ENCODE data around the gene LYVE1.

LYVE1 gene

DNA sequence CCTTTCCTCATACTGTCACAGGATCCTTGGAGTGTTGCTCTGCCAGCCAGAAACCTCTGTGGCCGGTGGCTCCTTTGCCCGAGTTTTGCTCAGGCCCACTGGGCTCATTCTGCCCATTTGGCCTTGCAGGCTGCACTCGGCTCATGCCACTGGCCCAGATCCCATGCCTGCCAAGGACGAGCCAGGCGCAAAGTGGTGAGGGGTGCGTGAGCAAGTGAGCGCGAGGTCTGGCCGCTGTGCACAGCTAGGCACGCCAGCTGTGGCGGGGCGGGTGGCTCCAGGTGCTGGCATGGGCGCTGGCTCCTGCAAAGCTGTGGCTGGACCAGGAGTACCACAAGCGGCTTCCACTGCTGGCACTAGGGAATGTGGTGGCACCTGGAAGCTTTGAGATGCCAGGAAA is 24.7 kb downstream of the LYVE1 start:
- Histone ChIP-seq H3K4me1 (ENCODE audit: control insufficient read depth, insufficient read depth, low read length, poor library complexity, severe bottlenecking) (peaks cover 4% of the 10 kb centered on the region), H3K27me3 (replicated peaks; ENCODE audit: control insufficient read depth, insufficient read depth, low read length, poor library complexity, severe bottlenecking) (no peaks in the 10 kb centered on the region), H3K36me3 (ENCODE audit: control insufficient read depth, insufficient read depth, low read length) (no peaks in the 10 kb centered on the region), H3K9me3 (ENCODE audit: control insufficient read depth, low read length) (no peaks in the 10 kb centered on the region), H3K27ac (ENCODE audit: insufficient read depth, low read length, poor library complexity, severe bottlenecking) (no peak overlapping the region), H3K4me3 (ENCODE audit: insufficient read depth, low read depth, low read length, poor library complexity, severe bottlenecking) (no peak overlapping the region)
- DNase-seq, result no peak

DNA sequence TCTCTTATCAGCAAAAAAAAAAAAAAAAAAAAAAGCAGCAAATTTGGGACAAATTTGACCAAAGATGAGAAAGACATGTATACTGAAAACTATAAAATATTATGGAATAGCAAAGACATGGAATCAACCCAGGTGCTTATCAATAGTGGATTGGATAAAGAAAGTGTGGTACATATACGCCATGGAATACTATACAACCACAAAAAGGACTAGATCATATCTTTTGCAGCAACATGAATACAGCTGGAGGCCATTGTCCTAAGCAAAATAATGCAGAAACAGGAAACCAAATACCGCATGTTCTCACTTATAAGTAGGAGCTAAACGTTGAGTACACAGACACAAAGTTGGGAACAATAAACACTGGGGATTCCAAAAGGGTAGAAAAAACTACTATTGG is 25.7 kb downstream of the LYVE1 start:
- Histone ChIP-seq H3K27ac (ENCODE audit: insufficient read depth, low read length, poor library complexity, severe bottlenecking) (no peak overlapping the region), H3K27me3 (replicated peaks; ENCODE audit: control insufficient read depth, insufficient read depth, low read length, poor library complexity, severe bottlenecking) (no peaks in the 10 kb centered on the region), H3K9me3 (ENCODE audit: control insufficient read depth, low read length) (no peaks in the 10 kb centered on the region), H3K4me1 (ENCODE audit: control insufficient read depth, insufficient read depth, low read length, poor library complexity, severe bottlenecking) (peaks cover 4% of the 10 kb centered on the region), H3K4me3 (ENCODE audit: insufficient read depth, low read depth, low read length, poor library complexity, severe bottlenecking) (no peak overlapping the region), H3K36me3 (ENCODE audit: control insufficient read depth, insufficient read depth, low read length) (no peaks in the 10 kb centered on the region)
- no peak for DNase-seq

DNA sequence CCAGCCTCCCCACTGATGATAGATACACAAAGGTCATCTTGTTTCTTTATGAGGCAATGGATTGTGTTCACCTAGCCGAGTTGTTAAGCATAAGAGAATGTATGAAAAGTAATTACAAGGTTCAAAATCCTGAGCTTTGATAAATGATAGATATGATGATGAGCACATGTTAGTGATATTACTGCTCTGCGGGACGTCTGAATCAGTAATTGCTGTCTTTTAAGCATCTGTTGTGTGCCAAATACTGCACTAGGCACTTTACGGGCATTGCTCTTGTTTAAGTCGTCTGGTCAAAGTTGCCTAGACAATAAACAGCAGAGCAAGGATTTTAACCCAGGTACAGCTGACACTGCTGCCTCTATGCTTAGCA is 26.9 kb downstream of the LYVE1 start:
- DNase-seq, result no peak
- Histone ChIP-seq H3K9me3 (ENCODE audit: control insufficient read depth, low read length) (no peaks in the 10 kb centered on the region), H3K36me3 (ENCODE audit: control insufficient read depth, insufficient read depth, low read length) (no peaks in the 10 kb centered on the region), H3K27ac (ENCODE audit: insufficient read depth, low read length, poor library complexity, severe bottlenecking) (peak overlapping the region; percentile 72), H3K4me1 (ENCODE audit: control insufficient read depth, insufficient read depth, low read length, poor library complexity, severe bottlenecking) (peaks cover 4% of the 10 kb centered on the region), H3K27me3 (replicated peaks; ENCODE audit: control insufficient read depth, insufficient read depth, low read length, poor library complexity, severe bottlenecking) (no peaks in the 10 kb centered on the region), H3K4me3 (ENCODE audit: insufficient read depth, low read depth, low read length, poor library complexity, severe bottlenecking) (peak overlapping the region; percentile 85)

DNA sequence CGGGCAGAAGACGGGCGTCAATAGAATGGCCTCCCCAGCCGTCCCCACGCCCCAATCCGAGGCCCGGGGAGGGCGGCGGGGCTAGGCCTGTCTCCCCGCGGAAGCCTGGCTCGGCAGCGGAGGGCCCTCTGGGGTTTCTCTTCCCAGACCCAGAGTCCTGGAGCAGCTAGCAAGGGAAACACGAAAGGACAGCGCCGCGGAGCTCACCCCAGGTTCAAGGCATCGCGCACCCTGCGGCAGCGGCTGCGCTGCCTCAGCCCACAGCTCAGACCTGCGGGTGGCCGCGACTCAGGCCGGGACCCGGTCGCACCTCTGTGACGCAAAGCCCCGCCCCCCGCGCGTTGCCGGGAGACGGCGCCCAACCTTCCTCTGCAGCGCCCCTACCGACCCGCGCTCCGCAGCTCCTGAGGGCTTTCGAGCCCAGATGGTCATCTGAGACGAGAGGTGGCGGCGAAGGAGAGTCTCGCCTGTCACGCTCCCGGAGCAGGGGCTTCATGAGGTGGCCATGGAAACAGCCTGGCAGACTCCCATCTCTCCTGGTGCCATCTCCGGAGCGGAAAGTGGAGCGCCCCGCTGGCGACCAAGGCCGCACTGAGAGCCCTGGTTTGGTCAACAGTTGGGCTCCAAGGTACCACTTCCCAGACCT is 27.4 kb downstream of the LYVE1 start, which contains the start of gene RNF141:
RNF141 (minus strand) TSS at position 273 of the 646 bp plus-strand sequence. CDS start 7,029 bp downstream, outside the sequence.
- H3K9me3 ChIP-seq (ENCODE audit: control insufficient read depth, low read length), result no peaks in the 10 kb centered on the region
- peak within 1 kb of the TSS; percentile 85 for H3K4me3 ChIP-seq (ENCODE audit: insufficient read depth, low read depth, low read length, poor library complexity, severe bottlenecking)
- no peaks in the 10 kb centered on the region for H3K27me3 ChIP-seq (replicated peaks; ENCODE audit: control insufficient read depth, insufficient read depth, low read length, poor library complexity, severe bottlenecking)
- peak; percentile 83 to 88 (median 84) for DNase-seq
- H3K4me1 ChIP-seq (ENCODE audit: control insufficient read depth, insufficient read depth, low read length, poor library complexity, severe bottlenecking), result peaks cover 4% of the 10 kb centered on the region
- H3K27ac ChIP-seq (ENCODE audit: insufficient read depth, low read length, poor library complexity, severe bottlenecking), result peak within 1 kb of the TSS; percentile 72
- no peaks in the 10 kb centered on the region for H3K36me3 ChIP-seq (ENCODE audit: control insufficient read depth, insufficient read depth, low read length)

DNA sequence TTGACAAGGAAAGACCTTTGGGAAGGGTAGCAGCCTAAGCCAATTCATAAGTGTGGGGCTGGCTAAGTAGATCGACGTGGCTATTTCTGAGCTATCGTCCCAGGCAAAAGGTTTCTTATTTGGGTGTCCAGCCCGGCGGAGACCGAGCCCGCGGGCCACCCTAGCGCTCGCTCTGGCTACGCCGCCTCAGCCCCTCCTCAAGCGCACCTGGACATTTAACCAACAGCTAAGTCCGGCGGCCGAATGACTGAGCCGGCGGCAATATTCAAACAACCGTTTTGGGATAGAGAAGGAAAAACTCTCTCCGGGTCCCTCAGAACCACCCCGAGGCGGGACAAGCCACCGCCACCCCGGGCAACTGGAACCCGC is 27.9 kb downstream of the LYVE1 start:
- H3K9me3 ChIP-seq (ENCODE audit: control insufficient read depth, low read length), result no peaks in the 10 kb centered on the region
- H3K27me3 ChIP-seq (replicated peaks; ENCODE audit: control insufficient read depth, insufficient read depth, low read length, poor library complexity, severe bottlenecking), result no peaks in the 10 kb centered on the region
- peak overlapping the region; percentile 85 for H3K4me3 ChIP-seq (ENCODE audit: insufficient read depth, low read depth, low read length, poor library complexity, severe bottlenecking)
- peaks cover 4% of the 10 kb centered on the region for H3K4me1 ChIP-seq (ENCODE audit: control insufficient read depth, insufficient read depth, low read length, poor library complexity, severe bottlenecking)
- peak overlapping the region; percentile 72 for H3K27ac ChIP-seq (ENCODE audit: insufficient read depth, low read length, poor library complexity, severe bottlenecking)
- no peaks in the 10 kb centered on the region for H3K36me3 ChIP-seq (ENCODE audit: control insufficient read depth, insufficient read depth, low read length)
- DNase-seq, result no peak

DNA sequence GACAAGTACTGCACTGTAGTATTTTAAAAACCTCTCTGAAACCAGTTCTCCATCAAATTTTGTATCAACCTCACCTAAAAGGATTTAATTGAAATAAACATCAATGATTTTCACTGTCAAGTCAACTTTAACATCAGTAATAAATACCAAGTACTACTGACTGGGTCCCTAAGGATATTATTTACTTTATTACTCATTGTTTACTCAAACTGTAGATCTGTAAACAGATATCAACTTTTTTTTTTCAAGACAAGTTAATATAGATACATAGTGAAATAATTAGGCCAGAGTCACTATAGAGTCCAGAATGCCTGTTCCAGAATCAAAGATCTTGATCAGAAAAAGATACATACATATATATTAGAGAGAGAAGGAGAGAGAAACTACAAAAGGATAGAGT is 29.1 kb downstream of the LYVE1 start:
- Histone ChIP-seq H3K27me3 (replicated peaks; ENCODE audit: control insufficient read depth, insufficient read depth, low read length, poor library complexity, severe bottlenecking) (no peaks in the 10 kb centered on the region), H3K4me1 (ENCODE audit: control insufficient read depth, insufficient read depth, low read length, poor library complexity, severe bottlenecking) (peaks cover 4% of the 10 kb centered on the region), H3K4me3 (ENCODE audit: insufficient read depth, low read depth, low read length, poor library complexity, severe bottlenecking) (no peak overlapping the region), H3K9me3 (ENCODE audit: control insufficient read depth, low read length) (no peaks in the 10 kb centered on the region), H3K36me3 (ENCODE audit: control insufficient read depth, insufficient read depth, low read length) (no peaks in the 10 kb centered on the region), H3K27ac (ENCODE audit: insufficient read depth, low read length, poor library complexity, severe bottlenecking) (no peak overlapping the region)
- no peak for DNase-seq

DNA sequence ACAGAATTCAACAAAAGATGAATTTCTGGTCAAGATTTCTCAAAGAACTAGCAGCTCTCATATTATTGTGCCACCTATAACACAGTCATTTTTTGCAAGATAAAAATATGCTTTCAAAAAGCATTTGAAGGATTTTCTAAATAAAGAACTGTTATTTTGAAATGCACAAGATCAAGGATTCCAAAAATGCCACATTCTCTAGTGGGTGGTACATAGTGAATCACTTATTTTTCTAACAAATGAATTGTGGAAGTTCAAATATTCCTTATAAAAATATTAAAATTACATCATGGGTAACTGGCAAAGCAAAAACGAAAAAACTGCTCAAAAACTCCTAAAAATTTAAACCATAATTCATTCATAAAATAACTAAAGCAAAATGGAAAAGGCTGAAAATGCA is 29.5 kb downstream of the LYVE1 start:
- H3K4me3 ChIP-seq (ENCODE audit: insufficient read depth, low read depth, low read length, poor library complexity, severe bottlenecking), result no peak overlapping the region
- no peak for DNase-seq
- no peaks in the 10 kb centered on the region for H3K36me3 ChIP-seq (ENCODE audit: control insufficient read depth, insufficient read depth, low read length)
- no peaks in the 10 kb centered on the region for H3K9me3 ChIP-seq (ENCODE audit: control insufficient read depth, low read length)
- H3K27me3 ChIP-seq (replicated peaks; ENCODE audit: control insufficient read depth, insufficient read depth, low read length, poor library complexity, severe bottlenecking), result no peaks in the 10 kb centered on the region
- H3K27ac ChIP-seq (ENCODE audit: insufficient read depth, low read length, poor library complexity, severe bottlenecking), result no peak overlapping the region
- H3K4me1 ChIP-seq (ENCODE audit: control insufficient read depth, insufficient read depth, low read length, poor library complexity, severe bottlenecking), result peaks cover 4% of the 10 kb centered on the region

DNA sequence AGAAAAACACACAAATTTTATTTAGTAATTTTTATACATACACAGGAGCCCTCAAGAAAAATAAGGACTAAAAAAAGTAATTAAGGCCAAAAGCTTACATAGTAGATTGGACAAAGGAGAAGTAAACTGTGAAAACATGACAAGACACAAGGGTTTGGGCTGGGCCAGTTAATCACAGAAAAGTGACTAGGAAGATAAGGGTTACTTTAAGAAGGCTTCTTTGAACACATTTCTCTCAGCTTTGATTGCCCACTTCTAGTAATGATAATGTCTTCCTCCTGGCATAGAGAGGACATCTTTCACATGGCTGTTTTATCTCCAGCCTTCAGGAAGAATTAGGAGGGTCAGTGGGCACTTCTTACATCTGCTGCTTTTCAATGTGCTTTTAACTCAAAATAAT is 30.9 kb downstream of the LYVE1 start:
- Histone ChIP-seq H3K4me1 (ENCODE audit: control insufficient read depth, insufficient read depth, low read length, poor library complexity, severe bottlenecking) (peaks cover 4% of the 10 kb centered on the region), H3K4me3 (ENCODE audit: insufficient read depth, low read depth, low read length, poor library complexity, severe bottlenecking) (no peak overlapping the region), H3K27ac (ENCODE audit: insufficient read depth, low read length, poor library complexity, severe bottlenecking) (no peak overlapping the region), H3K27me3 (replicated peaks; ENCODE audit: control insufficient read depth, insufficient read depth, low read length, poor library complexity, severe bottlenecking) (no peaks in the 10 kb centered on the region), H3K9me3 (ENCODE audit: control insufficient read depth, low read length) (no peaks in the 10 kb centered on the region), H3K36me3 (ENCODE audit: control insufficient read depth, insufficient read depth, low read length) (no peaks in the 10 kb centered on the region)
- DNase-seq, result no peak

DNA sequence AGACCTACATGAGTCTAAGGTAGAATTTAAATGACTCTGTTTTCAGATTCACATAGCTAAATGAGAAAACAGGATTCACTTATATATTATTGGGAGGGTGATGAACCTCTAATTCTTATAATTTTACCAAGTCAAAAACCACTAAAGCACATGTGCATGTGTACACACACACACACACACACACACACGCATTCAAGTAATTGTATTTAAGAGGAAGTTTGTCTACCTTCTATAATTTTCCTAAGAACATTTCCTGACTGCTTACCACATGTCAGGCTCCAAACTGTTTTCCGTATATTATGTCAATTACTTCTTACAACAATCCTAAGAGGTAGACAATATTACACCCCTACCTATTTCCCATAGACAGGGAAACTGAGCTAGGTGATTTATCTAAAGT is 34.1 kb downstream of the LYVE1 start:
- Histone ChIP-seq H3K36me3 (ENCODE audit: control insufficient read depth, insufficient read depth, low read length) (peaks cover 14% of the 10 kb centered on the region), H3K27me3 (replicated peaks; ENCODE audit: control insufficient read depth, insufficient read depth, low read length, poor library complexity, severe bottlenecking) (no peaks in the 10 kb centered on the region), H3K4me3 (ENCODE audit: insufficient read depth, low read depth, low read length, poor library complexity, severe bottlenecking) (no peak overlapping the region), H3K27ac (ENCODE audit: insufficient read depth, low read length, poor library complexity, severe bottlenecking) (no peak overlapping the region), H3K9me3 (ENCODE audit: control insufficient read depth, low read length) (no peaks in the 10 kb centered on the region), H3K4me1 (ENCODE audit: control insufficient read depth, insufficient read depth, low read length, poor library complexity, severe bottlenecking) (no peaks in the 10 kb centered on the region)
- DNase-seq, result no peak

DNA sequence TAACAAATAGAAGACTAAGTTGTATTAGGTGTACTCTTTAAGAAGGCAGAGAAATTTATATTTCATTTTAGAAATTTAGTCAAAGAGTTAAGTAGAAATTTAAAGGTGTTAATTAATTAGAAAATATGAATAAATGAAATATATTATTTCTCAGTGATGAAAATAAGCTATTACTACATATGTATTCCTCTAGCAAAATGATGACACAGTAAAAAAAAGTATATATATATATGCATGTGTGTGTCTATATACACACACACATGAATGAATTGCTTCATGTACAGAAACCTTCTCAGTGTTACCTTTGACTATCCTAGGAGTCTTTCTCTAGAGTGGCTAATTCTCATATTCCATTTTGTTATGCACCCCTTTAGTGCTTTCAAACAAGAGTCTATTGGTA is 35.1 kb downstream of the LYVE1 start:
- Histone ChIP-seq H3K4me1 (ENCODE audit: control insufficient read depth, insufficient read depth, low read length, poor library complexity, severe bottlenecking) (no peaks in the 10 kb centered on the region), H3K27ac (ENCODE audit: insufficient read depth, low read length, poor library complexity, severe bottlenecking) (no peak overlapping the region), H3K27me3 (replicated peaks; ENCODE audit: control insufficient read depth, insufficient read depth, low read length, poor library complexity, severe bottlenecking) (no peaks in the 10 kb centered on the region), H3K9me3 (ENCODE audit: control insufficient read depth, low read length) (no peaks in the 10 kb centered on the region), H3K36me3 (ENCODE audit: control insufficient read depth, insufficient read depth, low read length) (peaks cover 24% of the 10 kb centered on the region), H3K4me3 (ENCODE audit: insufficient read depth, low read depth, low read length, poor library complexity, severe bottlenecking) (no peak overlapping the region)
- no peak for DNase-seq
